ENCODE results near the gene XXYLT1.

Gene XXYLT1

GRCh38 chr3:195178124-195178910, 92.6 kb downstream of the XXYLT1 start:
- DNase-seq (ENCODE audit: low spot score): no peak
- H3K36me3 ChIP-seq (ENCODE audit: low read depth): no peaks in the 10 kb centered on the region
- no peak overlapping the region for H3K27ac ChIP-seq (ENCODE audit: poor library complexity, severe bottlenecking)
- no peak for ATAC-seq (ENCODE audit: low read depth)
- H3K4me3 ChIP-seq (ENCODE audit: severe bottlenecking): no peak overlapping the region
- H3K9me3 ChIP-seq (ENCODE audit: severe bottlenecking): no peaks in the 10 kb centered on the region
- no peak for TF ChIP-seq CTCF (IDR thresholded peaks at IDR 0.05; ENCODE audit: poor library complexity, severe bottlenecking)
- H3K27me3 ChIP-seq (ENCODE audit: insufficient read depth, poor library complexity, severe bottlenecking): no peaks in the 10 kb centered on the region
- peaks cover 9% of the 10 kb centered on the region for H3K4me1 ChIP-seq (ENCODE audit: insufficient read depth, poor library complexity, severe bottlenecking)

GRCh38 chr3:195177422-195178123, 93.4 kb downstream of the XXYLT1 start:
- TF ChIP-seq CTCF (IDR thresholded peaks at IDR 0.05; ENCODE audit: poor library complexity, severe bottlenecking): no peak
- peaks cover 7% of the 10 kb centered on the region for H3K4me1 ChIP-seq (ENCODE audit: insufficient read depth, poor library complexity, severe bottlenecking)
- ATAC-seq (ENCODE audit: low read depth) (no peak), DNase-seq (ENCODE audit: low spot score) (no peak)
- no peak overlapping the region for H3K27ac ChIP-seq (ENCODE audit: poor library complexity, severe bottlenecking)
- no peaks in the 10 kb centered on the region for H3K27me3 ChIP-seq (ENCODE audit: insufficient read depth, poor library complexity, severe bottlenecking)
- H3K9me3 ChIP-seq (ENCODE audit: severe bottlenecking): no peaks in the 10 kb centered on the region
- no peak overlapping the region for H3K4me3 ChIP-seq (ENCODE audit: severe bottlenecking)
- H3K36me3 ChIP-seq (ENCODE audit: low read depth): no peaks in the 10 kb centered on the region

GRCh38 chr3:195176776-195177175, 94.2 kb downstream of the XXYLT1 start:
- H3K4me1 ChIP-seq (ENCODE audit: insufficient read depth, poor library complexity, severe bottlenecking): no peaks in the 10 kb centered on the region
- DNase-seq (ENCODE audit: low spot score): no peak
- no peaks in the 10 kb centered on the region for H3K9me3 ChIP-seq (ENCODE audit: severe bottlenecking)
- no peak overlapping the region for H3K27ac ChIP-seq (ENCODE audit: poor library complexity, severe bottlenecking)
- H3K4me3 ChIP-seq (ENCODE audit: severe bottlenecking): no peak overlapping the region
- no peaks in the 10 kb centered on the region for H3K27me3 ChIP-seq (ENCODE audit: insufficient read depth, poor library complexity, severe bottlenecking)
- no peak for TF ChIP-seq CTCF (IDR thresholded peaks at IDR 0.05; ENCODE audit: poor library complexity, severe bottlenecking)
- no peak for ATAC-seq (ENCODE audit: low read depth)
- H3K36me3 ChIP-seq (ENCODE audit: low read depth): no peaks in the 10 kb centered on the region

GRCh38 chr3:195175476-195176337, 95.3 kb downstream of the XXYLT1 start:
- no peaks in the 10 kb centered on the region for H3K9me3 ChIP-seq (ENCODE audit: severe bottlenecking)
- no peak overlapping the region for H3K27ac ChIP-seq (ENCODE audit: poor library complexity, severe bottlenecking)
- no peak for TF ChIP-seq CTCF (IDR thresholded peaks at IDR 0.05; ENCODE audit: poor library complexity, severe bottlenecking)
- H3K4me3 ChIP-seq (ENCODE audit: severe bottlenecking): no peak overlapping the region
- no peaks in the 10 kb centered on the region for H3K4me1 ChIP-seq (ENCODE audit: insufficient read depth, poor library complexity, severe bottlenecking)
- no peaks in the 10 kb centered on the region for H3K36me3 ChIP-seq (ENCODE audit: low read depth)
- H3K27me3 ChIP-seq (ENCODE audit: insufficient read depth, poor library complexity, severe bottlenecking): no peaks in the 10 kb centered on the region
- DNase-seq (ENCODE audit: low spot score): no peak
- ATAC-seq (ENCODE audit: low read depth): no peak

All from RWPE2 (cell line).